ENCODE data around the gene SRP68. TPM values are rescaled to one million over a fixed set of nuclear protein-coding genes. Genes with fewer than 3 reads are reported as not detected.

The SRP68 gene
- total and polyA plus RNA-seq, 9 of the 15 experiments (the other 6 are each of a cell fraction or from before 2014, with no cell fraction given), result 29.4 to 92.6 (median 36.2) TPM

DNA sequence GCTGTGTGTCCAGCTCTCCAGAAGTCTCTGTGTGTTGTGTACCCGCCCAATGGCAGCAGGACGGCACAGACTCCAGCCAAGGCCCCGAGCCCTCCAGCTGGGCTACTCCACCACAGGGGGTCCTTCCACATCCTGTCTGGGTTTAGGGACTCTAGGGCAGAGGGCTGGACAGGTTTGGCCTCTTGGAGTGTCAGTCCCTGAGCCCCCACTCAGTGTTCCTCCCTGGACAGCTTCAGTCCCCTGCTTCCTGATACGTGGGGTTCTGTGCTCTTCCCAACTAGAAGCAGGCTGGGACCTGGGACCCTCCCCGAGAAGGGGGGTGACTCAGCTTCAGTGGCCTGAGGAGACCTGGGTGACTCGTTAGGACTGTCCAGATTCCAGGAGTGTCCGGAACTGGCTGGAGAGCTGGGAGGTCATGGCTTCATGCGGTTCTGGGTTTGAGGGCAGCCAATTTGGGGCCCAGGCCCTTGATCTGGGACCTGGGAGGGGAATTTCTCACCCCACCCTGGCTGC lies 67.5 kb downstream of the SRP68 start:
- DNase-seq (ENCODE audit: extremely low read depth in 1 of 4, low spot score in 3 of 4) (no peak), FAIRE-seq (no peak), ATAC-seq (no peak)
- peaks cover 26 to 27% of the 10 kb centered on the region in 2 experiments for H3K27me3 ChIP-seq (ENCODE audit: control insufficient read depth in 2 of 2, insufficient read depth in 2 of 2, low read length in 2 of 2)
- no peak overlapping the region for H2AFZ ChIP-seq (ENCODE audit: low read depth, low read length)
- H3K79me2 ChIP-seq (ENCODE audit: control insufficient read depth, insufficient read depth, low read length), result no peaks in the 10 kb centered on the region
- BruUV-seq (replicated peaks), result no TSS peak
- ChIA-PET POLR2A (interaction anchor here (1.1 to 1.8 kb wide), 3 partner anchors 10 to 316 kb away, joined by 3 to 7 read pairs (median 3); no protein-coding TSS in a partner anchor), CTCF (ENCODE audit: low intra/inter-chr PET ratio) (interaction anchor here (0.9 to 3.7 kb wide), 3 partner anchors 99 to 251 kb away, joined by 3 to 47 read pairs (median 5); partner anchors contain the start of genes GALK1 and MRPL38)
- no peaks in the 10 kb centered on the region for H4K20me1 ChIP-seq (replicated peaks; ENCODE audit: control insufficient read depth, insufficient read depth, low read length)
- H3K27ac ChIP-seq (ENCODE audit: extremely low read depth, low read depth, low read length), result no peak overlapping the region
- peak overlapping the region in 1 of 2 experiments; percentile 70; a peak in 2 of 4 replicates for H3K9ac ChIP-seq (ENCODE audit: insufficient read depth in 1 of 2, low read depth in 2 of 2, low read length in 2 of 2)
- 67% methylated on average over 8 of the region's 8 CpGs for WGBS (ENCODE audit: insufficient coverage, low coverage, missing lambda C conversion rate)
- intact Hi-C loops (cut with micrococcal nuclease) (loop anchor here (1.0 to 10.0 kb wide), 2 partner anchors 100 to 250 kb away; no protein-coding TSS in a partner anchor), in situ Hi-C loops (cut with MboI) (loop anchor here (5.0 to 10.0 kb wide), 3 partner anchors 98 to 287 kb away; a partner anchor contains a TSS)
- TF ChIP-seq NONO (IDR thresholded peaks at IDR 0.05; ENCODE audit: low read depth in 2 of 2, low read length in 1 of 2), result no peak
- no peak for TF ChIP-seq SIN3B (IDR thresholded peaks at IDR 0.05; ENCODE audit: low read depth)
- no peak for TF ChIP-seq TAF9B (IDR thresholded peaks at IDR 0.05; ENCODE audit: partially characterized antibody)
- TF ChIP-seq ZNF586 (CRISPR knock-in tag; conservative IDR thresholded peaks at IDR 0.05), result no peak
- no peaks in the 10 kb centered on the region for H3K9me3 ChIP-seq (replicated peaks; ENCODE audit: control insufficient read depth, insufficient read depth, low read depth, low read length)
- H3K4me1 ChIP-seq (replicated peaks in 1 of 2; ENCODE audit: control insufficient read depth in 2 of 2, insufficient read depth in 2 of 2, low read length in 2 of 2), result peaks cover 2 to 47% of the 10 kb centered on the region in 2 experiments; a peak in 4 of 5 replicates
- H3K9me1 ChIP-seq (ENCODE audit: control insufficient read depth, insufficient read depth, low read length), result no peaks in the 10 kb centered on the region
- no peak overlapping the region for H3K4me2 ChIP-seq (ENCODE audit: insufficient read depth, low read length)
- H3K36me3 ChIP-seq (ENCODE audit: control insufficient read depth, insufficient read depth, low read length), result peaks cover 16% of the 10 kb centered on the region; the same call in 2 of the 3 replicates
- H3K4me3 ChIP-seq, result no peak overlapping the region
